HL-60 (cell line): ENCODE results near the gene CTIF.

ENCODE experiments used
- DNase-seq, 2 experiments: peaks; one replicate each; pipeline ENCODE4 v3.0.0-alpha.2; 2010 to 2020; ENCODE audit warnings: low read depth in 1 of 2, low spot score in 1 of 2
- H3K27ac ChIP-seq: fragments of 250-450 bp; sonication (Bioruptor Pico); replicated peaks from 2 replicates; pipeline ENCODE4 v1.5.1; 2020; ENCODE audit warnings: mild to moderate bottlenecking, moderate library complexity
- H3K27me3 ChIP-seq: fragments of 250-450 bp; sonication (Bioruptor Pico); 2 replicates; pipeline ENCODE4 v1.5.1; 2021; ENCODE audit warnings: mild to moderate bottlenecking, moderate library complexity; ENCODE audit not compliant: insufficient read depth, poor library complexity, severe bottlenecking
- H3K4me3 ChIP-seq: replicated peaks from 2 replicates; pipeline ENCODE4 v1.5.1; 2011; ENCODE audit warnings: mild to moderate bottlenecking, control low read depth, low read length; ENCODE audit not compliant: insufficient read depth
- CTCF ChIP-seq: IDR thresholded peaks from one replicate; pipeline ENCODE4 v1.5.1; 2011; ENCODE audit warnings: low read length, control low read depth, inconsistent platforms; ENCODE audit not compliant: insufficient read depth
- GABPA ChIP-seq: IDR thresholded peaks from 2 replicates; pipeline ENCODE4 v1.6.1; 2012; ENCODE audit warnings: low read depth
- POLR2AphosphoS5 ChIP-seq: IDR thresholded peaks from 2 replicates; pipeline ENCODE4 v1.6.1; 2012; ENCODE audit warnings: low read depth
- SPI1 ChIP-seq: IDR thresholded peaks from 2 replicates; pipeline ENCODE4 v1.6.1; 2012; ENCODE audit warnings: low read depth, mild to moderate bottlenecking, borderline replicate concordance
- TF ChIP-seq, protein P1 (sequence below): IDR thresholded peaks from 2 replicates; pipeline ENCODE4 v1.6.1; 2012; ENCODE audit warnings: low read depth; ENCODE audit not compliant: insufficient replicate concordance

Gene CTIF

GRCh38 chr18:48740851-48741485 is 202.1 kb downstream of the CTIF start:
- Histone ChIP-seq H3K4me3 (no peak overlapping the region), H3K27ac (no peak overlapping the region), H3K27me3 (no peaks in the 10 kb centered on the region)
- no peak for TF ChIP-seq CTCF
- no peak for TF ChIP-seq GABPA
- TF ChIP-seq, protein P1, sequence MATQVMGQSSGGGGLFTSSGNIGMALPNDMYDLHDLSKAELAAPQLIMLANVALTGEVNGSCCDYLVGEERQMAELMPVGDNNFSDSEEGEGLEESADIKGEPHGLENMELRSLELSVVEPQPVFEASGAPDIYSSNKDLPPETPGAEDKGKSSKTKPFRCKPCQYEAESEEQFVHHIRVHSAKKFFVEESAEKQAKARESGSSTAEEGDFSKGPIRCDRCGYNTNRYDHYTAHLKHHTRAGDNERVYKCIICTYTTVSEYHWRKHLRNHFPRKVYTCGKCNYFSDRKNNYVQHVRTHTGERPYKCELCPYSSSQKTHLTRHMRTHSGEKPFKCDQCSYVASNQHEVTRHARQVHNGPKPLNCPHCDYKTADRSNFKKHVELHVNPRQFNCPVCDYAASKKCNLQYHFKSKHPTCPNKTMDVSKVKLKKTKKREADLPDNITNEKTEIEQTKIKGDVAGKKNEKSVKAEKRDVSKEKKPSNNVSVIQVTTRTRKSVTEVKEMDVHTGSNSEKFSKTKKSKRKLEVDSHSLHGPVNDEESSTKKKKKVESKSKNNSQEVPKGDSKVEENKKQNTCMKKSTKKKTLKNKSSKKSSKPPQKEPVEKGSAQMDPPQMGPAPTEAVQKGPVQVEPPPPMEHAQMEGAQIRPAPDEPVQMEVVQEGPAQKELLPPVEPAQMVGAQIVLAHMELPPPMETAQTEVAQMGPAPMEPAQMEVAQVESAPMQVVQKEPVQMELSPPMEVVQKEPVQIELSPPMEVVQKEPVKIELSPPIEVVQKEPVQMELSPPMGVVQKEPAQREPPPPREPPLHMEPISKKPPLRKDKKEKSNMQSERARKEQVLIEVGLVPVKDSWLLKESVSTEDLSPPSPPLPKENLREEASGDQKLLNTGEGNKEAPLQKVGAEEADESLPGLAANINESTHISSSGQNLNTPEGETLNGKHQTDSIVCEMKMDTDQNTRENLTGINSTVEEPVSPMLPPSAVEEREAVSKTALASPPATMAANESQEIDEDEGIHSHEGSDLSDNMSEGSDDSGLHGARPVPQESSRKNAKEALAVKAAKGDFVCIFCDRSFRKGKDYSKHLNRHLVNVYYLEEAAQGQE, result no peak
- no peak for TF ChIP-seq SPI1
- TF ChIP-seq POLR2AphosphoS5, result no peak
- DNase-seq, result no peak

- Histone ChIP-seq H3K4me3 (no peak overlapping the region), H3K27ac (no peak overlapping the region), H3K27me3 (no peaks in the 10 kb centered on the region)
- DNase-seq, result no peak
- TF ChIP-seq SPI1 (no peak), GABPA (no peak), CTCF (no peak), POLR2AphosphoS5 (no peak)
- TF ChIP-seq, protein P1, result no peak
These were observed 203.0 kb downstream of the CTIF start for GRCh38 chr18:48741866-48742265.

DNA sequence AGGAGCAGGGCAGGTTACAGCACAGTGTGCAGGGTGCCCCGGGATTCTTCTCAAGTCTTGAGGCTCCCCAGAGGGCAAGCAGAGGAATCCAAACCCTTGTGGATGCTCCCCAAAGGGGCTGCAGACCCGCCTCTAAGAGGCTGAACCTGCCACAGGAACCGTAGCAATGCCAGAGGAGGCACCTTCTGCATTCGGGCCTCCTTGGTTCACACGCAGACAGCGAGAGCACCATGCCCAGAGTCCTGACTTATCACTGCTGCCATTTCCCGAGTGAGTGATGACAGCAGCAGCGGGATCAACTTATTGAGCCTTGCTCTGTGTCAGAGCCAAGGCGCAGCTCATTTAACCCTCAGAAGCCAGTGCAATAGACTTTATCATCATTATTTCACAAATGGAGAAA is 203.5 kb downstream of the CTIF start:
- TF ChIP-seq, protein P1, result no peak
- no peak for TF ChIP-seq POLR2AphosphoS5
- TF ChIP-seq CTCF, result no peak
- no peak for TF ChIP-seq SPI1
- TF ChIP-seq GABPA, result no peak
- no peaks in the 10 kb centered on the region for H3K27me3 ChIP-seq
- DNase-seq, result no peak
- no peak overlapping the region for H3K27ac ChIP-seq
- no peak overlapping the region for H3K4me3 ChIP-seq
